ENCODE results near the gene SPAG16.

SPAG16 gene

DNA sequence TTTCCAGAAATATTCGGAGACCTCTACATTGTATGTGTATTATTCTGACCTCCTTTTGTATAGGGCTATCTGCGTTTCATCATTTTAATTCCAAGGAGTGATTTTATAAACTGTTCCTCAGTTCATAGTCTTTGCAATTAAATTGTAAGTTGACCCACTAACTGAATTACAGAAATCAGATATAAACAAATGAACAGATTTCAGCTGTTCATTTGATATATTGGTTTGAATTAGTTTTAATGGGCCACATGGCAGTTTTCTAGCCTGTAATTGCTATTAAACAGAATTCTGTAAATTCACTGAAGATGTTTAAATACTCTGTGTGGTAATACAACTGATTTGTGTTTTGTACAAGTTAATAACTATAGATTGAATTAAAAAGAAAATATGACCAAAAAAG is 780.2 kb downstream of the SPAG16 start:
- Histone ChIP-seq H3K36me3 (replicated peaks; ENCODE audit: low read depth, low read length) (no peaks in the 10 kb centered on the region), H3K27me3 (ENCODE audit: low read depth, low read length) (no peaks in the 10 kb centered on the region), H3K4me3 (ENCODE audit: low read length) (no peak overlapping the region), H3K9ac (ENCODE audit: low read length) (no peak overlapping the region), H2AFZ (ENCODE audit: low read depth, low read length) (no peak overlapping the region), H3K79me2 (ENCODE audit: low read length) (no peaks in the 10 kb centered on the region), H3K9me3 (ENCODE audit: insufficient read depth, low read length) (no peaks in the 10 kb centered on the region), H3K27ac (ENCODE audit: low read length) (no peak overlapping the region), H4K20me1 (ENCODE audit: insufficient read depth, low read length) (no peaks in the 10 kb centered on the region), H3K4me2 (ENCODE audit: low read length) (no peak overlapping the region), H3K4me1 (ENCODE audit: low read length) (peaks cover 6% of the 10 kb centered on the region; the same call in 1 of the 2 replicates)
- TF ChIP-seq CTCF (IDR thresholded peaks at IDR 0.05; ENCODE audit: low read depth, low read length), result no peak
- TF ChIP-seq EZH2phosphoT487 (IDR thresholded peaks at IDR 0.05; ENCODE audit: low read depth), result no peak

DNA sequence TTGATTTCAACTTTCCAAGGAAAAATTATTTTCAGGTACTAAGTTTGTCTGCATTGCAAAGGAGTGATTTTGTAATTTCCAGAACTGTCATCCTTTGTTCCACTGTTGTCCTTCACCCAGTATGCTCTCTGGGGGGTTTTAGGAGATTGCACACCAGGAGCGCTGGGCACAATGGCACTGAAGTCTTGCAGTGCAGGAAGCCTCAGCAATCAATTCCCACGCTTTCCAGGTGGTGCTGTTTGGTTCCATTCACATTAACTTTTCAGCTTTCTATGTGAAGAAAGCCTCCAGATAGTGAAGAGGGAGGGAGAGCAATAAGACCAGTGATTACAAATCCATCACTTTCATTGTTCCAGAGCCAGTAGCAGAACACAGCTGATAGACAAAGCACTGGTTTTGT is 782.6 kb downstream of the SPAG16 start:
- no peak overlapping the region for H3K27ac ChIP-seq (ENCODE audit: low read length)
- H3K4me1 ChIP-seq (ENCODE audit: low read length), result peaks cover 6% of the 10 kb centered on the region; the same call in 1 of the 2 replicates
- TF ChIP-seq CTCF (IDR thresholded peaks at IDR 0.05; ENCODE audit: low read depth, low read length) (no peak), EZH2phosphoT487 (IDR thresholded peaks at IDR 0.05; ENCODE audit: low read depth) (no peak)
- no peak overlapping the region for H2AFZ ChIP-seq (ENCODE audit: low read depth, low read length)
- H3K36me3 ChIP-seq (replicated peaks; ENCODE audit: low read depth, low read length), result no peaks in the 10 kb centered on the region
- H4K20me1 ChIP-seq (ENCODE audit: insufficient read depth, low read length), result no peaks in the 10 kb centered on the region
- no peaks in the 10 kb centered on the region for H3K79me2 ChIP-seq (ENCODE audit: low read length)
- no peaks in the 10 kb centered on the region for H3K9me3 ChIP-seq (ENCODE audit: insufficient read depth, low read length)
- no peak overlapping the region for H3K4me3 ChIP-seq (ENCODE audit: low read length)
- no peaks in the 10 kb centered on the region for H3K27me3 ChIP-seq (ENCODE audit: low read depth, low read length)
- no peak overlapping the region for H3K4me2 ChIP-seq (ENCODE audit: low read length)
- H3K9ac ChIP-seq (ENCODE audit: low read length), result no peak overlapping the region

GRCh38 chr2:214069254-214069653 is 785.0 kb downstream of the SPAG16 start:
- Histone ChIP-seq H3K9me3 (ENCODE audit: insufficient read depth, low read length) (no peaks in the 10 kb centered on the region), H3K36me3 (replicated peaks; ENCODE audit: low read depth, low read length) (no peaks in the 10 kb centered on the region), H4K20me1 (ENCODE audit: insufficient read depth, low read length) (no peaks in the 10 kb centered on the region), H3K4me3 (ENCODE audit: low read length) (no peak overlapping the region), H3K9ac (ENCODE audit: low read length) (no peak overlapping the region), H3K4me2 (ENCODE audit: low read length) (no peak overlapping the region), H3K27ac (ENCODE audit: low read length) (no peak overlapping the region), H3K27me3 (ENCODE audit: low read depth, low read length) (no peaks in the 10 kb centered on the region), H2AFZ (ENCODE audit: low read depth, low read length) (no peak overlapping the region), H3K4me1 (ENCODE audit: low read length) (no peaks in the 10 kb centered on the region), H3K79me2 (ENCODE audit: low read length) (no peaks in the 10 kb centered on the region)
- TF ChIP-seq EZH2phosphoT487 (IDR thresholded peaks at IDR 0.05; ENCODE audit: low read depth), result no peak
- TF ChIP-seq CTCF (IDR thresholded peaks at IDR 0.05; ENCODE audit: low read depth, low read length), result no peak

DNA sequence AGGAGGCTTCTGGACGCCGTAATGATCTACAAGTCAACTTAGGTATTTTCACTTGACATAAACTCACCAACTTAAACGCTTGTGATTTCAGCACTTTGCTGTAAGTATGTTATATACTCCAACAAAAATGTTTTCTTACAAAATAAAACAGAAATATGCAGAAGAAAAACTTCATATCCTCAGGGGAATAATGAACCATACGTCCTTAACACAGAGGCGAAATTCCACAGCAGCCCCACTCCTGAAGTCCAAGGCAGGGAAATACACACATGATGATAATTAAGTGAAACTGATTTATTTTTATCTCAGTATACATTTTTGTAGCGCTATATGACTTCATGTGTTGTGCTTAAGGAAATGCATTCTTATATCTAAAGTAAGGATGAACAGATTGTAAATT is 791.2 kb downstream of the SPAG16 start:
- Histone ChIP-seq H3K79me2 (ENCODE audit: low read length) (no peaks in the 10 kb centered on the region), H4K20me1 (ENCODE audit: insufficient read depth, low read length) (no peaks in the 10 kb centered on the region), H3K27me3 (ENCODE audit: low read depth, low read length) (no peaks in the 10 kb centered on the region), H3K4me2 (ENCODE audit: low read length) (no peak overlapping the region), H3K4me3 (ENCODE audit: low read length) (no peak overlapping the region), H3K36me3 (replicated peaks; ENCODE audit: low read depth, low read length) (no peaks in the 10 kb centered on the region), H3K4me1 (ENCODE audit: low read length) (no peaks in the 10 kb centered on the region), H3K27ac (ENCODE audit: low read length) (no peak overlapping the region), H3K9me3 (ENCODE audit: insufficient read depth, low read length) (no peaks in the 10 kb centered on the region), H3K9ac (ENCODE audit: low read length) (no peak overlapping the region), H2AFZ (ENCODE audit: low read depth, low read length) (no peak overlapping the region)
- no peak for TF ChIP-seq EZH2phosphoT487 (IDR thresholded peaks at IDR 0.05; ENCODE audit: low read depth)
- TF ChIP-seq CTCF (IDR thresholded peaks at IDR 0.05; ENCODE audit: low read depth, low read length), result no peak
